ENCODE results near the gene TPRKB.
"Not testable (repeated sequence)": the region's sequence is repeated elsewhere in the genome, so short reads cannot be mapped to it uniquely, and the experiment has no call there.

Gene TPRKB

DNA sequence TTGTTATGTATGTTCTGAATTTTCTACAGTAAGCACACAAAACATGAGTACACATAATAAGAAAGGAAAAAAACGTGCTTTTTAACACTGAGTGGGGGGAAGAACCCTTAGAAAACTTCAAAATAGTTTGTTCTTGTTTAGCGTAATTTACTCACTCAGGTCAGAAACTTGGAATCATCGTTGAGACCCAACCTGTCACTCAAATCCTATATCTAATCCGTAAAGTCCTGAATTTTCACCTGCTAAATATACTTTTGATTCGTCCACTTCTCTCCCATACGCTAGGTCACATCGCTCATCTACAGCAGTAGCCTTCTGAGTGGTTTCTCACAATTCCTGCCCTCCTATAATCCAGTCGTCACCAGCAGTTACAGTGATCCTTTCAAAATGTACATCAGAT, 767 bp downstream of the TPRKB start:
- no peak for FAIRE-seq

DNA sequence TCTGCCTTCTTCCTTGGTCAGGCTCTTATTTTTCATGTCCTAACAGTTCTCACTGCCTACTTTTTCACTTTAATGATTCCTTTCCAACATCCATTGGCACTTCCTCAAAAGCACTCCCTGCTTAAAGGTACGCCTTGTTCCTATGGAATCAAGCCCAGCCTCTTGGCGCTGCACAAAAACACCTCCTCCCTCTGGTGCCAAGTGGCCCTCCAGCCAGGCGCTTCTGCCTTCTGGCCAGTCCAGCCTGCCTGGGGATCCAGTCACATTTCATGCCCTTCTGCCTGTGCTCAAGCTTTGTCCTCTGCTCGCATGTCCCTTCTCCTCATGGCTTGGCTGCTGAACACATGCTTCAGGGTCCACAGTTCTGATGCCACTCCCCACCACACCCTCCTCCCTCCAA, 6.3 kb downstream of the TPRKB start:
- no peak for FAIRE-seq

DNA sequence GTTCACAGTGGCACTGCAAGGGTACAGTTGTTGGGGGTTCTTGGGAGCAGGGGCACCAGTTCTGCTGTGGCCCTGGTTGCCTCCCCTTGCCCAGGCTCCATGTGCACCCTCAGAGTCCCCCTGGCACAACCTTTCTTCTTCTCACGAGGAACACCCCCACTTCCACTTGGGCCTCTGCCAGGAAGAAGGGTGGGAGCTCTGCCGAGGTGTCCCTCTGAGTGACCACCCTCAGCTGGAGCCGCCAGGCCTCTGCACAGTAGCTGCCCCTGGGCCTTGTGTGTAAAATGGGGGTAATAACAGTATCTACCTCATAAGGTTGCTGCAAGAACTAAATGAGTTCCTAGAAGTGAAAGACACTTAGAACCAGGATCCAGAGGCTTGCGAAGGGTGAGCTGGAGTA, 8.4 kb downstream of the TPRKB start:
- FAIRE-seq, result no peak

DNA sequence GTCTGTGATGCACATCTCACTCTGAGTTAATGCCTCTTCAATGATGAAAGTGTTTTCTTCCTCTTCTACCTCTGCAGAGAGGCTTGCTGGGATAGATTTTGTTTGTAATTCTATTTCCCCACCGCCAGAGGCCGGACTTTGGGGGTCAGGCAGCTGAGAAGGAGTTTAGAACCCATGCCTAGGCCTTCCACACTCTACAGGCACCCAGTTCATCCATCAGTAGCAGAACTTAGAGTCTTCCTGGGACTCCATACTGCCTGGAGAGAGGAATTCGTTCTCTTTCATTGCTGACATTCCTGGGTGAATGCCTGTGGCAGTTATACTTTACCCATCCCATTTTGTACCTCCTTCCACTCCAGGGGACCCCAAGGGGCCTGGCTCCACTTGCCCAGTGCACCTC, 9.1 kb downstream of the TPRKB start:
- FAIRE-seq, result no peak

DNA sequence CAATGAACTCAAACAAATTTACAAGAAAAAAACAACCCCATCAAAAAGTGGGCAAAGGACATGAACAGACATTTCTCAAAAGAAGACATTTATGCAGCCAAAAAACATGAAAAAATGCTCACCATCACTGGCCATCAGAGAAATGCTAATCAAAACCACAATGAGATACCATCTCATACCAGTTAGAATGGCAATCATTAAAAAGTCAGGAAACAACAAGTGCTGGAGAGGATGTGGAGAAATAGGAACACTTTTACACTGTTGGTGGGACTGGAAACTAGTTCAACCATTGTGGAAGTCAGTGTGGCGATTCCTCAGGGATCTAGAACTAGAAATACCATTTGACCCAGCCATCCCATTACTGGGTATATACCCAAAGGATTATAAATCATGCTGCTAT, 10.5 kb downstream of the TPRKB start:
- FAIRE-seq, result not testable (repeated sequence)

DNA sequence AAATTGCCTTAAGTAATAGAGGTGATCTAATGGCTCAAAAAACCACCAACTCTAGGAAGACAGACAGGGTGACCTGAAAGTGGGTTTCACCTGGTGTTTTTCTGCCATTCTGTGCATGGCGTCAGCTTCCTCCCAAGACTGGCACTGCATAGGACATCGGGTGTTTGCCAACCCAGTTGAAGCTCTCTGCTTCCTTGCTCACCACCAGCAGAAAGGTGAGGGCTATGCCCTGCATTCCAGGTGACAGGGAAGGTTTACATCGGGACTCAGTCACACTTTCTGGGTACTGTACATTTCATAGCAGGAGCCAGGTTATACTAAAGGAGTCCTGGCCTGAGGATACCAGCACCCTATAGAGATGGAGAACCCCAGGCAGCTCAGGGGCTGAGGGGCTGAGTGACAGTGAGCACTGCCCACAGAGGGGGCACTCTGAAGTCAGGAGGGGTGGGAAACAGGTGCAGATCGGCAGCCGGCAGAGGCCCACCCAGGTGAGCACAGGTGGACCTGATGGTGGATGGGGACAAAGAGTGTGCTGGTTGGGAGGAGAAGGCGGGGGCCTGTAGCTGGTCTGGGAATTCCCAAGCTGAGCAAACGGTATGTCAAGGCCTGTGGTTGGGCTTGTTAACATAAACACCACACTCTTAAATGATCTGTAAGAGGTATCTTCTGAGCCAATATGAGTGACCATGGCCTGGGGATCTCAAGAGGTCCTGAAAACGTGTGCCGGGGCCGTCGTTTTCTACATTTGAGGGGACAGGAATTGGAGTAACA, 18.1 kb downstream of the TPRKB start:
- no peak for FAIRE-seq

DNA sequence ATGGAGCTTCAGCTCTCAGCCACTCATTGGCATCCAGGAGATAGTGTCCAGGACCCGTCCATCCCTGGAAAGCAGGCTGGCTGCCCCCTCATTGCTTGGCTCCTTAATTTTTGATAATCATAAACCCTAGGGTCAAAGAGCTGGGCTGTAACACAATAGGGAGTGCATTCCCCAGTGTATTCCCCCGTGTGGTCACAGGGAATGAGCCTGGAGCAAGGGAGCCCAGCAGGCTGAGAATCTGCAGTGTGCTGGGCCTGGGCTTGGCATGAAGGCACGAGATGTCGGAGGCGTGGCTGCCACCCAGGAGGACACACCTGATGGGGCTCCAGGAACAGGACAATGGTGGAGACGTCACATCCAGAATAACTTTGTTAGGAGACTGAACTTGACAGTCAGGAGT, 18.7 kb downstream of the TPRKB start:
- no peak for FAIRE-seq

DNA sequence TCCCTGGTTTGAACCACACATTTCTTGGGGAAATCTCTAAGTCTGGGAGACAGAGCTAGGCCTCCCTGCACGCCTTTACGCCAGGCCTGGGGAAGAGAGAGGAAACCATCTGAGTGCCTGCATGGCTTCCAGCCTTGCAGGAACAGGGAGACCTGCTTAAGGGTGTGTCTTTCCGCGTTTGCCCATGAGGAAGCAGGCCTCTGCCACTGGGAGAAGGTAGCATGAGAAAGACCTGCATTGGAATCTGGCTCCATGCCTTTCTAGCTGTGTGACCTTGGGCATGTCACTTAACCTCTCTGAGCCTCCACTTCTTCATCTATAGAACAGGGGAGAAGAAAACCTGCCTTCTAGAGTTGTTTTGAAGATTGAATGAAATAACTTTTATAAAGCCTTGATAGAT, 19.4 kb downstream of the TPRKB start:
- FAIRE-seq, result not testable (repeated sequence)

DNA sequence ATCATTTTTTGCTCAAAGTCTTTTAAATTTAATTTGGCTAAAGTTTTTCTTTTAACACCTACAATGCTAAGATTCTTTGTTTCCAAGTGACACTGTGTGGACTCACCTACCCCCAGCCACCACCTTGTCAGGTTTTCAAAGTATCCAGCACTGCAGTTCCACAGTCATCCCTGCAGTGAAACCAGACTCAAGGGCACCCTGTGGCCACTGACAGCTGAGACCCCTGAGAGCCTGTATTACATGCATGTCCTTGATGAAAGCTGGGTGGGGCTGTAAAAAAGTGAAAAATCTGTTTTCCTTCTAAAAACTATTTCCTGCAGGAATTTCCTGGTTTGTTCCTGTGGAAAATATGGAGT, 19.9 kb downstream of the TPRKB start:
- no peak for FAIRE-seq

DNA sequence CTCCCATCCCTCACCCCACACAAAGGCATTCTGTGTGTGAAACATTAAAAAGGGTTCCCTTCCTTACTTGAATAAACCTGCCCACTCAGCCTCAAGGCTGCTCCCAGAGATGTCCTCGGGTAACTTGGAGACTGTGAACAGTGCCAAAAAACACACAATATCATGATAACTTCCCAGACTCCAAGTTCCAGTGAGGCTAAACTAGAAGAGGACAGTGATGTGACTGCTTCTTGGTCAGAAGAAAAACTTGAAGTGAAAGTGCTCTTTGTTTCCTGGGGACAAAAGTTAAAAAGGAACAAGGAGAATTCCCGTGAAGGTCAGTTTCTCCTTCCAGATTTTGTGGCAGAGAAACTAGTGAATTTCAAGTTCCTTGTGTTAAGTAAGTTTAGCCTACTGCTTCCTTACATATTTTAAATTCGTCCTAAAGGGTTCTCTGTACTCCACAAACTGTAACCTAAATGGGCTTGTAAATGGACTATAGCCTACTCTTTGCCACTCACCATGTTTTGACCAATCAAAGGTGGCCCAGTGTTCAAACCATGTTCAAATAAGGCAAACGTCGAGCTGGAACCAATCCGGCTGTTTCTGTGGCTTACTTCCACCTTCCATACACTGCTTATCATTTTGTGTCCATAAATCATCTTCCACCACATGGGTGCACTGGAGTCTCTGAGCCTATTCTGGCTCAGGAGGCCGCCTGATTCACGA, 20.4 kb downstream of the TPRKB start:
- no peak for FAIRE-seq

DNA sequence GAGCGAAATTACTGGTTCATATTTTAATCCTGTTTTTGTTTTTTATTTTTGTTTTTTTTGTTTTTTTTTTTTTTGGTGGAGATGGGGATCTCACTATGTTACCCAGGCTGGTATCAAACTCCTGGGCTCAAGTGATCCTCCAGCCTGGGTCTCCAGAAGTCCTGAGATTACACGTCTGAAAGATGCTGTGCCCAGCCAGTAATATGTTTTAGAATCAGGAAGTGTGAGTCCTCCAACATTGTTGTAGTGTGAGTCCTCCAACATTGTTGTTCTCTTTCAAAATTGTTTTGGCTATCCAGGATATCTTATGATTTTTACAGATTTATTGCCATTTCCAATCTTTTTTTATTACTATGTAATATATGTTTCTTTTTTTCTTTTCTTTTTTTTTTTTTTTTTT, 23.1 kb downstream of the TPRKB start:
- no peak for FAIRE-seq

DNA sequence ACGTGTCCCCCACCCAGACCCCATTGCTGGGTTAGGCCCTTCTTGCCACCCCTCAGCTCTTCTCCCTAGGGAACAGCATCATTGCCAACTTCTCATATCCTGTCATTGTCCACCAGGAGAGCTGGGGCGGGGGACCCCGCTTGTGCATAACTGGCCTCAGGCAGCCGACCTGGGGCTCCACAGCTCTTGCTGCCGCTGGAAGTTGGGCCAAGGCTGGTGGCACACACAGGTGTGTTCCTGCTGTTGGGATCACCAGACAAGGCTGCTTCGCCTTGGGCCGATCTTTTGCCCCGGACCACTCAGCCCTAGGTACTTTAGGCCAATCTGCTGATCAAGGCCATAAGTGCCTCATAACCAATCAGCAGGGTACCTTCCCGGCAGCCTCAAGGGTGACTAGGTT, 28.6 kb downstream of the TPRKB start:
- no peak for FAIRE-seq

DNA sequence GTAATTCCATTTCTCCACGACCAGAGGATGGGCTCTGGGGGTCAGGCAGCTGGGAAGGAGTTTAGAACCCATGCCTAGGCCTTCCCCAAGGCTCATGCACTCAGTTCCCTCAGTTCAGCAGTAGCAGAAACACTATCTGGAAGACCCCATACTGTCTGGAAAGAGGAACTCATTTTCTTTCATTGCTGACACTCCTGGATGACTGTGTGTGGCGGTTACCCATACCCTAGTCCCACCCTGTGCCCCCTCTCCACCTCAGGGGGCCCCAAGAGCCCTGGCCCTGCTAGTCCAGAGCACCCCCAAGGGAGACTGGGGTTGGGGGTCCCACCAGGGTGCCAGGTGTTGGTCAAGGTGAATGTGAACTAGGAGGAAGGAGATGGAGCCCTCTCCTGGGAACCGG, 29.5 kb downstream of the TPRKB start:
- no peak for FAIRE-seq

DNA sequence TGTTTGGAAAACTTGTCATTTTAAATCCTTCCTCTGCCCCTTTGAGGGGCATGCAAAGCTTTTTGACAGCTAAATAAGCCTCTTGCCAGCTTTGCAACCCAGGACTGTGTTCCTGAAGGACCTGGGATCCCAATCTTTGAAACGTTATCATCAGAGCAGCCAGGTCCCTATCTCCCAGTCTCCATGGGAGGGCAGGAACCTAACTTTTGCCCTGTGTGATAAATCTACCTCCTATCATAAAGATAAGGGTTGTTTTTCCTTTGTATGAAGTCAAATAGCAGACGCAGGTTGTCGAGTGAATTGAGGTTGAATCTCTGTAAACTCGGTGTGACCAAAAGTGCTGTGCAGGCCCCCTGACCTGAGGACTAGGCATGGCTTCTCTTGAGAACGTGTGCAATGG, 30.1 kb downstream of the TPRKB start:
- no peak for FAIRE-seq

DNA sequence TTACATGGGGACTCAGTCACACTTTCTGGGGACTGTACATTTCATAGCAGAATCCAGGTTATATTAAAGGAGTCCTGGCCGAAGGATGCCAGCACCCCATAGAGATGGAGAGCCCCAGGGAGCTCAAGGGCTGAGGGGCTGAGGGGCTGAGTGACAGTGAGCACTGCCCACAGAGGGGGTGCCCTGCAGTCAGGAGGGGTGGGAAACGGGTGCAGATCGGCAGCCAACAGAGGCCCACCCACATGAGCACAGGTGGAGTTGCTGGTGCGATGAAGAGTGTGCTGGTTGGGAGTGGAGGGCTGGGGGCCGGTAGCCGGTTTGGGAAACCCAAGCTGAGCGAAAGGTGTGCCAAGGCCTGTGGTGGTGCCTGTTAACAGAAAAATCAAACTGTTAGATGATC, 32.1 kb downstream of the TPRKB start:
- no peak for FAIRE-seq

DNA sequence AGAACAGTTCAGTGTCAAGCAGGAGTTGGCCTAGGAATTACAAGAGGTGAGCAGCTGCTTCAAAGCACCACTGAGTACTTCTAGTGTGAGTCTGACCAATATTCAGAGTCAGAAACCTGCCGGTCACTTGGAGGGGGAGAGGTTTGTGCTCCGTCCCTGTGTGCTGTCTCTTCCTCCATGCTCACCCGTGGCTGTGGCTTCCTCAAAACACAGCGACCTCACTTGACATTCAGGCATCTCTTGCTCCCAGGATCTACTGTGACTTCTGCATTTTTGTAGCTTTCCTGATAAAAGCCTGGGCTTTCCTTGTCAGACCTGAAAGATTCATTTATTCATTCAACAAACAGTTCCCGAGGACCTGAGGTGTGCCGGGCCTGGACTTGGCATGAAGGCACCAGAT, 32.9 kb downstream of the TPRKB start:
- no peak for FAIRE-seq

DNA sequence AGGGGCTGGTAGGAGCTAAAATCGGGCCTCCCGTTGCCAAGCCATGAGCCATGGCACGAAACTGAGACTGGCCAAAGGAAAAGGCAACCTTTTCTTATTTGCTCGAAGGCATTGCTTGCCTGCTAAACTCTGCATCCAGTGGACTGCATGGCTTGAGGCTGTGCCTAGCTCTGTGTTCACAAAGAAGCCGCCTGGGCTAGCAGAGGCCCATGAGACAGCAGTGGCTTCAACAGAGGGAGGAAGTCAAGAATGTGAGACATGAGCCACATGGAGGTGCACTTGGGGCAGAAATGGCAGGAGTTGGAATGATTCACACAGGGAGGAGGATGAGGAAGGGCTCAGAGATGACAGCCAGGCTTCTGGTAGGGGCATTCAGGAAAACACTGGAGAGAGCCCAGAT, 33.5 kb downstream of the TPRKB start:
- FAIRE-seq, result no peak

DNA sequence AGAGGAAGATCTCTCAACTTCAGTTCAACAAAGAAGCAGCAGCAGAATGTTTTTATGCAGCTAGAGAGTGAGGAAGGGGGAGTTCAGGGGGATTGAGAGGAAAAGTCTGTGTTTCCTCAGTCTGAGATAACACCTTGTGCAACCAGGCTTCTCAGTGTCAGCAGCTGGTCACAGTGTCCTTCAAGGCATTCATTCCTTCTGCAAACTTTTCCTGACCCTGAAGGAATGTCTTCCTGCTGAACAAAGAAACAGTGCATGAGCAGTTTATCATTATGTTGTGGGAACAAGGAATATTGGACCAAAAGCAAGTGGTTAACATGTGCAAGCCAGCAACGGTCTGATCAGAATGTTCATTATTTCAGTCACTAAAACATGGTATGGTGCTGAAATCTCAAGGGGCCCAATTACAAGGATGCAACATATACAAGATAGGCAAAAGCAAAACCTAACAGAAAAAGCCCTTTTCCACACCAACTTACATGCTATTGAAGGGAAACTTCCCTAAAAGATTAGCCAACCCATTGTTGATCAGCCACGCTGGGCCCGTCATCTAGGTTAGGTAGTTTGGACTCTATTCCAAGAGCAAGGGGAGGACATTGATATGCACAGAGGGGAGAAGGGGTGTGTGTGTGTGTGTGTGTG, 34.2 kb downstream of the TPRKB start:
- peak; percentile 81 for FAIRE-seq

DNA sequence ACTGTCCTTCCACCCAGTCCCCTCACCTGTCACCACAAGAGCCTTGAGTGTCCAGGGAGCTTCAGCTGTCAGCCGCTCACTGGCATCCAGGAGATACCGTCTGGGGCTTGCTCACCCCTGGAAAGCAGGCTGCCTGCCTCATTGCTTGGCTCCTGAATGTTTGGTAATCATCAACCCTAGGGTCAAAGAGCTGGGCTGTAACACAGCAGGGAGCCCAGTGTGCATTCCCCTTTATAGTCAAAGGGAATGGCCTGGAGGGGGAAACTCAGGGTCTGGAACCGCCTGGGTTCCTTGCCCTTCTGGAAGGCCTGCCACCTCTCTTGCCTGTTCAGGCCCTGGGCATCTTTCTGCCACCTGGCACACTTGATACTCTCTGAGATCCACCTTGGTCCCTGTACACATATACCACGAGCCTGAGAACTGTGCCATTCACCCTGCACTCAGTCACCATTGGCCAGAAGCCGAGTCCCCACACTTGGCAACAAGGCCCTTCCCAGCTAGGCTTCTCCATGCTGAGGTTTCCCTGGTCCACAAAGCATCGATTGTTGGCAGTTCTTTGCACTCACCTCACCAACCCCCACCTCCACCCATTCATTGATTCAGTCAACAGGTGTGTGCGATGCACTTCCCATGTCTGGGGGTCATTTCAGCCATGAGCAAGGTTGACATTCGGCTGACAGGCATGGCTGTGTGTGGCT, 35.0 kb downstream of the TPRKB start:
- FAIRE-seq, result no peak

DNA sequence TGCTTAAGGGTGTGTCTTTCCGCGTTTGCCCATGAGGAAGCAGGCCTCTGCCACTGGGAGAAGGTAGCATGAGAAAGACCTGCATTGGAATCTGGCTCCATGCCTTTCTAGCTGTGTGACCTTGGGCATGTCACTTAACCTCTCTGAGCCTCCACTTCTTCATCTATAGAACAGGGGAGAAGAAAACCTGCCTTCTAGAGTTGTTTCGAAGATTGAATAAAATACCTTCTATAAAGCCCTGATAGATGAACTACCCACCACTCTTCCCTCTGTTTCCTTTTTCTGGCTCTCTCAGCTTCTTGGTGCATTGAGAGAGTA, 35.7 kb downstream of the TPRKB start:
- not testable (repeated sequence) for FAIRE-seq

DNA sequence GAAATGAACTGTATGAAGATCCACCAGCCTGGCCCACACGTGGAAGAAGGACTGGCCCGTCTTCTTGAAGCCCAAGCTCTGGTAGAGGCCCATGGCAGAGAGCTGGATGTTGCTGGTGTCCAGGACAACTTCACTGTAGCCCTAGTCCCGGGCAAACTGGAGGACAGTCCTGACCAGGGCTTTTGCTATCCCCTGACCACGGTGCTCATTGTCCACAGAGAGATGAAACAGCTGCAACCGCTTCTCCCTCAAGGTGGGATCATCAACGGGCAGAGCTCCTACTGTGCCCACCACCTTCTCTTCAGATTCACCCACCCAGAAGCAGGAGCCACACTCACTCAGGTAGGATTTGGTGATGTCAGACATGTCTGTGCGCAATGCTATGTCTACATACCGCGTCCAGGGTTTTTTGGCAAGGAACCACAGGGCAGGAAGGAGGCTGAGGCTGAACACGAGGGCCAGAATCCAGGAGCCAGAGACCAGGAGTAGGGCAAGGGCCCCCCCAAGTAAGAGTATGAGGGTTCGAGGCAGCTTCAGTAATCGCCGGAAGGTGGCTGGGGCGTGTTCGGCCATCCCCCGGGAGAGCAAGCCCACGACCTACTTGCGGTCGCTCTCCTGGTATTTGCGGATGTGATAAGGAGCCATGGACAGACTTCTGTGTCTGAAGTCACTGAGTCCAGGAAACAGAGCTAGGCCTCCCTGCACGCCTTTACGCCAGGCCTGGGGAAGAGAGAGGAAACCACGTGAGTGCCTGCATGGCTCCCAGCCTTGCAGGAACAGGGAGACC, 36.3 kb downstream of the TPRKB start:
- no peak for FAIRE-seq

DNA sequence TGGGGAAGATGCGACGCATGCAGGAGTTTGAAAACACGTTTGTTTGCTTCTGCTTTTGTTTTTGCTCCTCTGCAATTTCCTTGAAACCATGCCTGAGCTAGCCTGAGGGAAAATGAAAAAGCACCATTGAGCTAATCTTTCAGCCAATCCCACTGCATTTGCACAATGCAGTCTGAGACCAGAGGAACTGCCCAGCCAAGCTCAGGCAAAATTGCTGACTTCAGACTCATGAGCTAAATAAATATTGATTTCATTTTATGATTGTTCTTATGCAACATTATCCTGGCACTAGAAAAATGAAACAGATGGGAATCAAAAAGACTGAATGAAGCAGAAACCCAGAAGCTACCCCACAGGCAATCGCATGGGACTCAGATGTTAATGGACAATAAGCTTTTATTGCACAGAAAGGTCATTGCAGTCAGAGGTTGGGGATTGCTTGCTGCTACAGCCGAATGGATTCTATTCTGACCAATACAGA, 37.0 kb downstream of the TPRKB start:
- FAIRE-seq, result no peak

DNA sequence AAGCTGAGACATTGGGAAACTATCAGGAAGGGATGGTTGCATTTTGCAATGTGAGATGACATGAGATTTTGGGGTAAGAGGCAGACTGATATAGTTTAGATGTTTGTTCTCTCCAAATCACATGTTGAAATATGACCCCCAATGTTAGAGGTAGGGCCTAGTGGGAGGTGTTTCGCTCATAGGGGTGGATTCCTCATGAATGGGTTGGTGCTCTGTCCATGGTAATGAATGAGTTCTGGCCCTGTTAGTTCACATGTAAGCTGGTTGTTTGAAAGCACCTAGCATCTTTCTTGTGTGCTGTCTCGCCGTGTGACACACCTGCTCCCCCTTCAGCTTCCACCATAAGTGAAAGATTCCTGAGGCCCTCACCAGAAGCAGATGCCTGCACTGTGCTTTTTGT, 37.7 kb downstream of the TPRKB start:
- FAIRE-seq, result no peak
